T-helper 1 cell treated with Interleukin-12 subunit alpha and Interleukin-12 subunit beta and Interleukin-4 antibody, amounts not matched to agents 30 μg/mL and 1 μg/mL, for 36 hours (primary cell): ENCODE results near the gene ITGB8.

ENCODE experiments used
- H3K27ac Mint-ChIP-seq: one replicate; pipeline ENCODE4 v1.8.0; 2021; ENCODE audit warnings: mild to moderate bottlenecking, mixed read lengths
- H3K27me3 Mint-ChIP-seq: one replicate; pipeline ENCODE4 v1.8.0; 2021; ENCODE audit warnings: low read depth, mixed read lengths
- H3K36me3 Mint-ChIP-seq: one replicate; pipeline ENCODE4 v1.8.0; 2021; ENCODE audit warnings: low read depth, mixed read lengths
- H3K4me1 Mint-ChIP-seq: one replicate; pipeline ENCODE4 v1.8.0; 2021; ENCODE audit warnings: low read depth, mixed read lengths
- H3K4me3 Mint-ChIP-seq: one replicate; pipeline ENCODE4 v1.8.0; 2021; ENCODE audit warnings: mild to moderate bottlenecking, moderate library complexity, mixed read lengths
- H3K9me3 Mint-ChIP-seq: one replicate; pipeline ENCODE4 v1.8.0; 2021; ENCODE audit warnings: mixed read lengths

Gene ITGB8

DNA sequence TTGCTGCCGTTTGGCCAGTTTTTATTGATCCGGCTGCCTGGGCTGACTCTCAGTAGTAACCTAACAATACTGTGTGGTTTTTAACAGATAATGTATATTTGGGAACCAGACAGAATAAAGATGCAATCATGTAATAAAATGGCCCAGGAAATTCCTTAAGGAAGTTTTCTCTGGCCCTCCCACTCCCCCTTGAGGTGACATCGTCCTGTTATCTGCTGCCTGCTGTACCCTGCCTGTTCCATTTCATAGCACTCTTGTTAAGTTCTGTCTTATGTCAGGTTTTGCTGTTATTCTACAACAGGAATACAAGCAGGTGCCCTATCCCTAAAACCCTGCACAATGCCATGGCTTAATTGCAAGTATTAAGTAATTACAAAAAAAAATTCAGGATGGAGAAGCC is 12.5 kb downstream of the ITGB8 start:
- H3K27ac Mint-ChIP-seq = no peak overlapping the region
- H3K9me3 Mint-ChIP-seq = no peaks in the 10 kb centered on the region
- H3K36me3 Mint-ChIP-seq = no peaks in the 10 kb centered on the region
- H3K4me3 Mint-ChIP-seq = no peak overlapping the region
- H3K27me3 Mint-ChIP-seq = peaks cover 3% of the 10 kb centered on the region
- no peaks in the 10 kb centered on the region for H3K4me1 Mint-ChIP-seq

DNA sequence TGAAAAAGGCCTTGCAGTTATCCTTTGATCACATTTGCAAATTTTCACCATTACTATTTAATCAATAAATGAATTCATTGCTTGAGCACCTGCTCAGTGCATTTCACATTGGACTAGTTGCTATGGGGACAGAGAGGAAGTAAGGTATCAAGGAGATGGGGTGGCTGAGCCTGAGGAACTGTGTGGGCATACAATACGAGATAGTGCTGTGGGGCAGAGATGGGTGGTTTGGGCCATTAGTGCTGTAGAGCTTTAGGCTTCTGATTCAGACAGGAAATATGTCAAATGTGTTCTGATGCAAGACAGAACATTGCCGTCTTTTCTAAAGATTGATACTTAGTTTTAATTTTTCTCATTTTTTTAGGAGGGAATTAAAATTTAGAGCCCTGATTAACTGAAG is 13.2 kb downstream of the ITGB8 start:
- Mint-ChIP-seq H3K4me1 (no peaks in the 10 kb centered on the region), H3K9me3 (no peaks in the 10 kb centered on the region), H3K27ac (no peak overlapping the region), H3K4me3 (no peak overlapping the region), H3K36me3 (no peaks in the 10 kb centered on the region), H3K27me3 (peaks cover 3% of the 10 kb centered on the region)

DNA sequence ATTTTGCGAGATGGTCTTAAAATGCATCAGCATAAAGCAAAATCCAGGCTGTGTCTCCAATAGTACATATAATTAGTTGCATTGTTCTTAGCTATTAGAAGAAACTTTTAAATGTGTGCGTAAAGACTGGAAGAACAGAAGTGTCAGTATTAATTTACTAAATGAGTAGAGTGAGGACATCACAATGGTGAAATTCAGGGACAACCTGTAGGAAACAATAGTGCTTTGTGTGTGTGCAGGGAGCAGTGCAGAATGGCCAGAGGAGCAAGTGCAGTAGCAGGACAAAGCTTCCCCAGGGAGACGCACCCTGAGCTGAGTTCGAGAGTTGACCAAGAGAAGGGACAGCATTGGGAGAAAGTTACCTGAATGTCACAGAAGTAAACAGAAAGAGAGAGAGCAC is 13.7 kb downstream of the ITGB8 start:
- H3K36me3 Mint-ChIP-seq = no peaks in the 10 kb centered on the region
- peaks cover 3% of the 10 kb centered on the region for H3K27me3 Mint-ChIP-seq
- no peaks in the 10 kb centered on the region for H3K4me1 Mint-ChIP-seq
- no peak overlapping the region for H3K27ac Mint-ChIP-seq
- no peaks in the 10 kb centered on the region for H3K9me3 Mint-ChIP-seq
- no peak overlapping the region for H3K4me3 Mint-ChIP-seq

DNA sequence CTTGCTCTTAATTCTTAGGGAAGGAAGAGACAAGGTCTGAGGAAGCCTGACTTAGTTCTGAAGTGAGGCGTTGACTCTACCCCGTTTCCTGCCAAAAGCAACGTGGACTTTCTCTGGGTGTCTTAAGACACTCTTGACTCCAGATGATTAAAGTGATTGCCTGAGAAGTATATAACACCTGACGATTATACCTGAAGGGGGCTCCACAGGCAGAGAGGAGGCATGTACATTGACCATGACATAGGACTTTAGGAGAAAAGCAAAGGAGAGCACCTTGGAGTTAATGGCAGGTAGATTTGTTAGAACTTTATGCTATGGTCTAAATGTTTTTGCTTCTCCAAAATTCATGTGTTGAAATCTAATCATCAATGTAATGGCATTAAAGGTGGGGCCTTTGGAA is 15.9 kb downstream of the ITGB8 start:
- no peak overlapping the region for H3K4me3 Mint-ChIP-seq
- H3K4me1 Mint-ChIP-seq = no peaks in the 10 kb centered on the region
- H3K36me3 Mint-ChIP-seq = no peaks in the 10 kb centered on the region
- H3K9me3 Mint-ChIP-seq = no peaks in the 10 kb centered on the region
- no peak overlapping the region for H3K27ac Mint-ChIP-seq
- no peaks in the 10 kb centered on the region for H3K27me3 Mint-ChIP-seq

DNA sequence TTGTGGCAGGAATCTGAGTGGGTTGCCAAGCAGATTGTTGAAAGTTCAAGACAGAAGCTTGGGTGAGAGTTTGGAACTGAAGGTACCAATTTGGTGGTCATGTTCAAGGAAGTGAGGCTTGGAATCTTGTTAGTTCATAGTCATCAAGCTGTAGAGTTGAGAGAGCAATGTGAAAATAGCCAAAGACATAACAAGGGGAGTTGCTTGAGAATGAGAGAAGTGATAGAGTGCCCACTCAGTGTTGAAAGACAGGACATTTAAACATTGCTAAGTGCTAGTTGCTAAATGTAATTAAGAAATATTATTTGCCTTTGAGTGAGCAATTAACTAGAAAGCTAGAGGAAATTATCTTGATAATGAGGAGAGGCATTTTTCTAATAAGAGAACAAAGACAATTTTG is 17.0 kb downstream of the ITGB8 start:
- Mint-ChIP-seq H3K27me3 (no peaks in the 10 kb centered on the region), H3K4me1 (no peaks in the 10 kb centered on the region), H3K4me3 (no peak overlapping the region), H3K9me3 (no peaks in the 10 kb centered on the region), H3K36me3 (no peaks in the 10 kb centered on the region), H3K27ac (no peak overlapping the region)

DNA sequence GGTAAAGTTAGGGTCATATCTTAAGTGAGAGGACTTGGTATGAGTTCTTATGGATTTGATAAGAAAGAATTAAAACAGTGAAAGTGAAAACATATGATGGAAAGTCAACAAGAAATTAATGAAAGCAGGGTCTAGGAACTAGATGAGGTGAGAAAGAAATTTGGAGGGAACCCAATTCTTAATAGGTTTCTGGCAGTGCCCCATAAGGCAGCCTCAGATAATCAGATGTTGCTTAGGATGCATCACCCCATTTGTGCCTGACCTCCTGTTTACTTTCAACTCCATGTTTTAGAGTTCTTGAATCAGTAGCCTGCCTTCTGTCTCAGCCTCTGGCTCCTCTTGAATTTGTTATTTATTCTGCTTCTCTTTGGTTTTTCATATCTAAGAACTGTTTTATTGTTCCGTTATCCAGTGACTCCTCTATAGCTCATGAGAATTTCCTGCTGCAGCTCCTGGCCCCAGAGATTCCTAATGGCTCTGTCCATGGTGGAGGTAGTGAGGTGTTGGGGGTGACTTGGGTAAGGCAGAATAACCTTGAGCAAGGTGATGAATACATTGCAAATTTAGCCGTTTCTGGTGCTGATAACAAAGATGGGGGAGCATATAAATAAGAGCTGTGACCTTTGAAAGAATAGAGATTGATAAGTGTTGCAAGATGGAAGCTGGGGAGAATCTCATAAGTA is 17.6 kb downstream of the ITGB8 start:
- H3K36me3 Mint-ChIP-seq = no peaks in the 10 kb centered on the region
- H3K27ac Mint-ChIP-seq = no peak overlapping the region
- no peak overlapping the region for H3K4me3 Mint-ChIP-seq
- no peaks in the 10 kb centered on the region for H3K4me1 Mint-ChIP-seq
- H3K27me3 Mint-ChIP-seq = no peaks in the 10 kb centered on the region
- H3K9me3 Mint-ChIP-seq = no peaks in the 10 kb centered on the region

DNA sequence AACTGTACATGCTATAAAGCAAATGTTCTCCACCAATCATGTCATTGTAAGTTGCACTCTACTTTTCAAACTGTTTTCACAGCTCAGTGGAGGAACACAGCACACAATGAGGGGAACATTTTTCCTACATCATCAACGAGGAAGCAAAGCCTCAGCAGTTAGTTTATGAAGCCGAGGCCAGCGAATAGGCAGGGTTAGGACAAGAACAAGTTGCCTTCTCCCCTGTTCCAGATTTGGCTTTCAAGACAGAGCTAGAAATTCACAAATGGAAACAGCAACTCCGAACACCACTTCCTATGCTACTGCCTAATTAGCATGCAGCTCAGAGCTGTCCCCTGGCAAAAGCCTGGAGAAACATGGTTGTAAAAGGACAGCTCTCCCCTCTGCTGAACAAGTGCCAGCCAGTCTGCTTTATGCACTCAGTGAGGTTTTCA is 19.8 kb downstream of the ITGB8 start:
- Mint-ChIP-seq H3K4me1 (no peaks in the 10 kb centered on the region), H3K27ac (no peak overlapping the region), H3K36me3 (no peaks in the 10 kb centered on the region), H3K4me3 (no peak overlapping the region), H3K9me3 (no peaks in the 10 kb centered on the region), H3K27me3 (no peaks in the 10 kb centered on the region)

DNA sequence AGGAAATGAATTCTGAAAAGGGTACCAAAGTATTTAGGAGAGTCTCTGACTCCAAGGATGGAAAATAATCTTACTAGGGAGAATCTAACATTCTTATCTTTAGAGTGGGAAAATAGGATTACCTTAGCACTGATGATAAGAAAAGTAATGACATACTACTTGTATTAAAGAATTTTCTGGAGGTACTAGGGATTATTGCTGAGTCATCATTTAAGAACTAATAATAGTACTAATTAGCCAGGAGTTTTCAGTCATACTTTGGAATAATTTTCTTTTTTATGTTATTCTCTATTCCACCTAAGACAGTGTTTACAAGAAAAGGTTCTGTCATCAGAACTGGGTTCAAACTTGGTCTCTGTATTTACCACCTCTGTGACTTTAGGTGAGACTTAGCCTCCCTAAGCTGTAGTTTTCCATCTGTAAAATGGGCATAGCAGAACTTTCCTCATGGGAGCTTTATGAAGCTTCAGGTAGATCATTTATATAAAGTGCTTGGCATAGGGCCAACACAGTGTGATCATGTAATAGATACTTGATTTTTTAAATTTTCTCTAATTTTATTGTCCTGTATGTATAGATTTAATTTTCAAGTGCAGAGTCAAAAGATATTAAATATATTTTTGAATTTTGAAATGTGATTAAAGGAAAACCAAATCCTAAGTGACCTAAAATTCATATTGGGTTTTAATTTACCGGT is 20.4 kb downstream of the ITGB8 start:
- Mint-ChIP-seq H3K36me3 (no peaks in the 10 kb centered on the region), H3K9me3 (no peaks in the 10 kb centered on the region), H3K4me1 (no peaks in the 10 kb centered on the region), H3K27me3 (no peaks in the 10 kb centered on the region), H3K27ac (no peak overlapping the region), H3K4me3 (no peak overlapping the region)

DNA sequence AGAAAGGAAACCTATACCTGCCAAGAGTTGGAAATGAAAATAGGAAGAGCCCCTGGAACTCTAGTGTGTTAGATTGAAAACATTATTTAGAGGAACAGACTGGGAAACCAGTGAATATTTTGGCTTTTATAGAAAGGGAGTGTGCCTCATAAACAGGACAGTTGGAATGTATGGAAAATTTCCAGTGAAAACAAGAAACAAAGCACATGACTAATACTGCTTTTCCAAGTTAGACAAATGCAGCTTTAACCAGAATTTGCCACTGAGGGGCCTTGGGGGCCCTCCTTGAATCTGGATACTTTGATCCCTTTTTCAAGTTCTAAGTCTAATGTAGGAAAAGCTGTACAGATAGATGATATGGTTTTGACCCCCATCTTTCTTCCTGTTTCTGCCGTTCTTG is 21.2 kb downstream of the ITGB8 start:
- Mint-ChIP-seq H3K4me3 (no peak overlapping the region), H3K4me1 (no peaks in the 10 kb centered on the region), H3K27me3 (no peaks in the 10 kb centered on the region), H3K9me3 (no peaks in the 10 kb centered on the region), H3K27ac (no peak overlapping the region), H3K36me3 (no peaks in the 10 kb centered on the region)

DNA sequence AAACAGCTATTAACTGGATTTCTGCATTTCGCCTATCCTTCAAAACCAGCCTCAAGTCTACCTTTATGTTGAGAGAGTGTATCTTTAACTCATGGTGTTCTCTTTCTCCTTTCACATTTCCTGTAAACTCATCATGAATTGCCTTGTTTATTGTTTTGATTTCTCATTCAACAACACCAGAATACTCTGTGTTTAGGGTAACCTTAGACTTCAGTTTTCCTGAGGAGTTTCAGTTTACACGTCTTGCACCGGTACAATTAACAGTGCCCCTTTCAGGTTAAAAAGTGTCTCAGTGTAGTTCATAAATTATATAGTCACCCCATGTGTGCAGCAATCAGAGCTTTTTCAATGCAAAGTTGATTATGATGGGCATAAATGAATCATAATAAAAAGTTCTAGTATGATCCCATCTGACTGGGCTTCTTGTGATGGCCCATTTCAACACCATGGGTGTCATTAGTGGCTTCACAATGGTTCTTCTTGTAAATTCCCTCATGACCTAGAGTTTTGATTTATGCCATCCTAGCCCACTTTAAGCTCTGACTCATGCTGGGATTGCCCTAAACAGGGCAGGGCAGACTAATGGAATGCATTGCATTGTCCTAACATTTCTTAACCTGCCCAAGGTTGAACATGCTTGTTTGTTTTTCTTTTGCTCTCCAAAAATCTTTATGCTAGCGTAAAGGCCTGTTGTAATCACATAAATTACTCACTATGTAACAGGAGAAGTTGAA is 22.0 kb downstream of the ITGB8 start:
- Mint-ChIP-seq H3K27ac (no peak overlapping the region), H3K9me3 (no peaks in the 10 kb centered on the region), H3K4me1 (no peaks in the 10 kb centered on the region), H3K27me3 (no peaks in the 10 kb centered on the region), H3K36me3 (no peaks in the 10 kb centered on the region), H3K4me3 (no peak overlapping the region)

DNA sequence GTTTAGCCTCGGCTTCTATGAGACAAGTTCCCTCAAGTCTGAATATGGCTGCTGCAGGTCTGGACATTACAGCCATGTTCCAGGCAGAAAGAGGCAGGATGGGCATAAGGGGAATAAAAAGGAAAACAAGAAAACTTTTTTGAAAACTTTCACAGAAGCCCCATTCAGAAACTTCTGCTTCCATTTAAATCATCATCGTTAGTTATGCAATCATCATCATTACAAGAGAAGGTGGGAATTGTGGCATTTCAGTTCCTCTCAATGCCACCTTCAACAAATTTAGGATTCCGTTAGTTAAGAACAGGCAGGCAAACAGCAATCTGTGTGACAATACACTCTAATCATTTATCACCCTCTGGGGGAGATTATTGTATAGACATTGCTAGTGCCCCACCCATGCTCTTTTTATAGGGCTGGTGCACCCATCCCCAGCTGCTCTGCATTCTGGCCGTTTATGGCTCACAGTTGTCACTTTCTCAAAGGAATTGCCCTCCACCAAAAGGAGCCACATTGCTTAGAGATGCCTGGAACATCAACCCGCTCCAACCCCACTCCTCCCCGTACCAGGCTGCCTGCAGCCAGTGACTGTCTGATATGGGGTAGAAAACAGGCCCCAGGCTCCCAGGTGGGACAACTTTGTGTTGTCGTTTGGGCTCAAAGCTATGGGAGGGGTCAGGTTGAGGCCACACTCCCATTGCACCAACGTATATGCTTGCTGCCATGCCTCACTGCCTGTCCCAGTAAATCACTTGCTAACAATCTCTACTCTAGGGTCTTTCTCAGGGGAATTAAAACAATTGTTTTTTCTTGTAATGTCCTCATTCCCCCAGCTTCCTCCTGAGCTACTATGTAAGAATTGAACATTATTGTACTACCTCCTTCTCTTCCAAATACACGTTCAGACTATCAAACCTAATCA is 24.2 kb downstream of the ITGB8 start:
- H3K4me1 Mint-ChIP-seq = no peaks in the 10 kb centered on the region

DNA sequence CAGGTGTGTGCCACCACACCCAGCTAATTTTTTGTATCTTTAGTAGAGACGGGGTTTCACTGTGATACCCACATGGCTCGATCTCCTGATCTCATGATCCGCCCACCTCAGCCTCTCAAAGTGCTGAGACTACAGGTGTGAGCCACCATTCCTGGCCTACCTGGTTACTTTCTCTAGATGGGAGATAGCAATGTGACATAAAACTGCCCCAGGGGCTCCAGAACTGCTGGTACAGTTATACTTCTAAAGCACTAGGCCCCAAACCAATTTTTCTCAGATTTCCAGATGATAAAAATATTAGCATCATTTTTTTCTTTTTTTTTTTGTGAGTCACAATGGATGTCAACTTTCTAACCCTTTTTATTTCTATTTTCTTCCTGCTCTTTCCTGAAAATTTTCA is 27.4 kb downstream of the ITGB8 start:
- Mint-ChIP-seq H3K27me3 (no peaks in the 10 kb centered on the region), H3K4me1 (no peaks in the 10 kb centered on the region)

More for the DNA sequence above, 24.2 kb downstream of the ITGB8 start:
- Mint-ChIP-seq H3K27ac (no peak overlapping the region), H3K36me3 (no peaks in the 10 kb centered on the region), H3K27me3 (no peaks in the 10 kb centered on the region), H3K9me3 (no peaks in the 10 kb centered on the region), H3K4me3 (no peak overlapping the region)

DNA sequence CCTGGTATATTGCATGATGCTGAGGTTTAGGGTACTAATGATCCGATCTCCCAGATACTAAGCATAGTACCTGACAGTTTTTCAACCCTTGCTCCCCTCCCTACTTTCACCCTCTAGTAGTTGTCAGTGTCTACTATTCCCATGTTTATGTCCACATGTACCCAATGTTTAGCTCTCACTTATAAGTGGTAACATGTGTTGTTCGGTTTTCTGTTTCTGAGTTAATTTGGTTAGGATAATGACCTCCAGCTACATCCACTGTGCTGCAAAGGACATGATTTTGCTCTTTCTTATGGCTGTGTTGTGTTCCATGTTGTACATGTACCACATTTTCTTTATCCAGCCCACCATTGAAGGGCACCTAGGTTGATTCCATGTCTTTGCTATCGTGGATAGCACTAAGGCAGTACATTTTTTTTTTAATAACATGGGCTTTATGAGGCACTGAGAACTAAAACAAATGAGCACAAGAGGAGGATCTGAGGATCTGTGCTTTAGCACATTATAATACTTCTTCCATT is 28.1 kb downstream of the ITGB8 start:
- Mint-ChIP-seq H3K9me3 (no peaks in the 10 kb centered on the region), H3K27me3 (no peaks in the 10 kb centered on the region), H3K36me3 (no peaks in the 10 kb centered on the region), H3K4me3 (no peak overlapping the region), H3K27ac (no peak overlapping the region), H3K4me1 (no peaks in the 10 kb centered on the region)

More for the DNA sequence above, 27.4 kb downstream of the ITGB8 start:
- Mint-ChIP-seq H3K9me3 (no peaks in the 10 kb centered on the region), H3K4me3 (no peak overlapping the region), H3K36me3 (no peaks in the 10 kb centered on the region), H3K27ac (no peak overlapping the region)

DNA sequence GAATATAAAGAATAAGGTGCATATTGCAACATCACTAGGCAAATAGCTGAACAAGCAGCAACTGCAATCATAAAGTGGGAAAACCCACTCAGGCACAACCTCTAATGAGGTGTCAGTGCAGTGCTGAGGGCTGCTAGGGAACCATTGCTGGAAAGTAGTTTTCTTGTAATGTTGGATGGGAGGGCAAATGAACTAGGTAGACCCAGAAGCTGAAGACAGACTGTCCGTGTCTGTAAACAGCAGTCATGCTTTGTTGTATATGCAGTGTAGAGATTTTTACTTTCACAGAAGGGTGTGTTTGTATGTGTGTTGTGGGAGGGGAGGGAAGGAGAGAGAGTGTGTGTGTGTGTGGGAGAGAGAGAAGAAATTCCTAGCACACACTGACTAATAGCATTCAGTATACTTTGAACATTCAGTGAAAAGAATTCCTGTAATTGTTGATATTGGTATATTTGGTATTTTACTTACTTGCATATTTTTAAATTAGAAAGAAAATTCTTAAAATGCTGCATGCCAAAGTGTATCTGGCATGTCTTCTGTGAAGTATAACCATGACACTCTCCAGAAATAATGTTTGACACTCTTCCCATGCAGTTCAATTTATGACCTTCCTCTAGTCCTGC is 28.8 kb downstream of the ITGB8 start:
- Mint-ChIP-seq H3K4me3 (no peak overlapping the region), H3K4me1 (no peaks in the 10 kb centered on the region), H3K27ac (no peak overlapping the region), H3K27me3 (no peaks in the 10 kb centered on the region), H3K36me3 (no peaks in the 10 kb centered on the region), H3K9me3 (no peaks in the 10 kb centered on the region)
